ENCODE results near the gene CCDC183. TPM values are rescaled to one million over a fixed set of nuclear protein-coding genes. Genes with fewer than 3 reads are reported as not detected.
A peak's percentile ranks its signal among the peaks of the same experiment; 100 is the strongest.
"Not testable (repeated sequence)": the region's sequence is repeated elsewhere in the genome, so short reads cannot be mapped to it uniquely, and the experiment has no call there.

CCDC183 gene
- total RNA-seq, 1 donor from 2014 or later: 3.7 TPM

DNA sequence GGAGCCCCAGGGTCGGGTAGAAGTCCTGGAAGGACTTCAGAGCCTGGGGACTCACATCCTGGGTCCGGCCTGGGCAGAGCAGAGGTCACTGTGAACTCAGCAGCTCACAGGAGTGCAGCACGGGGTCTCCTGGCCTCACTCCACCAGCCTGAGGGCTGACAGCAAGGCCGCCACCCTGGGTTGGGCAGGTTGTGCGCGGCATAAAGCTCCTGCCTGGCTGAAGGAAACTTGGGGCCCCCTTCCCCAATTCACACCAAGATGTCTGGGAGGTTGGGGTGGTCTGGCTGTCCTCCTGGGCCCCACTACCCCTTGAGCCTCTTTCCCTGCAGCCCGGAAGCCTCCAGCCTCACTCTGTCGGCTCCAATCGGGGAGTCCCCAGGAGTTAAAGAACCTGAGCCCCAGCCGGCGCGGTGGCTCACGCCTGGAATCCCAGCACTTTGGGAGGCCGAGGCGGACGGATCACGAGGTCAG is 33.9 kb upstream of the CCDC183 start:
- TF ChIP-seq, protein P1, sequence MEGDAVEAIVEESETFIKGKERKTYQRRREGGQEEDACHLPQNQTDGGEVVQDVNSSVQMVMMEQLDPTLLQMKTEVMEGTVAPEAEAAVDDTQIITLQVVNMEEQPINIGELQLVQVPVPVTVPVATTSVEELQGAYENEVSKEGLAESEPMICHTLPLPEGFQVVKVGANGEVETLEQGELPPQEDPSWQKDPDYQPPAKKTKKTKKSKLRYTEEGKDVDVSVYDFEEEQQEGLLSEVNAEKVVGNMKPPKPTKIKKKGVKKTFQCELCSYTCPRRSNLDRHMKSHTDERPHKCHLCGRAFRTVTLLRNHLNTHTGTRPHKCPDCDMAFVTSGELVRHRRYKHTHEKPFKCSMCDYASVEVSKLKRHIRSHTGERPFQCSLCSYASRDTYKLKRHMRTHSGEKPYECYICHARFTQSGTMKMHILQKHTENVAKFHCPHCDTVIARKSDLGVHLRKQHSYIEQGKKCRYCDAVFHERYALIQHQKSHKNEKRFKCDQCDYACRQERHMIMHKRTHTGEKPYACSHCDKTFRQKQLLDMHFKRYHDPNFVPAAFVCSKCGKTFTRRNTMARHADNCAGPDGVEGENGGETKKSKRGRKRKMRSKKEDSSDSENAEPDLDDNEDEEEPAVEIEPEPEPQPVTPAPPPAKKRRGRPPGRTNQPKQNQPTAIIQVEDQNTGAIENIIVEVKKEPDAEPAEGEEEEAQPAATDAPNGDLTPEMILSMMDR (IDR thresholded peaks at IDR 0.05): no peak
- peak; percentile 38 for DNase-seq
- H3K27ac ChIP-seq: no peak overlapping the region
- H3K9me3 ChIP-seq: no peaks in the 10 kb centered on the region
- H3K36me3 ChIP-seq: no peaks in the 10 kb centered on the region
- H3K27me3 ChIP-seq (ENCODE audit: low read depth): peaks cover 16% of the 10 kb centered on the region
- no peak overlapping the region for H3K4me3 ChIP-seq
- intact Hi-C loops (cut with DNase I): no loop called here
- H3K4me1 ChIP-seq: no peaks in the 10 kb centered on the region
- no peak for ATAC-seq

DNA sequence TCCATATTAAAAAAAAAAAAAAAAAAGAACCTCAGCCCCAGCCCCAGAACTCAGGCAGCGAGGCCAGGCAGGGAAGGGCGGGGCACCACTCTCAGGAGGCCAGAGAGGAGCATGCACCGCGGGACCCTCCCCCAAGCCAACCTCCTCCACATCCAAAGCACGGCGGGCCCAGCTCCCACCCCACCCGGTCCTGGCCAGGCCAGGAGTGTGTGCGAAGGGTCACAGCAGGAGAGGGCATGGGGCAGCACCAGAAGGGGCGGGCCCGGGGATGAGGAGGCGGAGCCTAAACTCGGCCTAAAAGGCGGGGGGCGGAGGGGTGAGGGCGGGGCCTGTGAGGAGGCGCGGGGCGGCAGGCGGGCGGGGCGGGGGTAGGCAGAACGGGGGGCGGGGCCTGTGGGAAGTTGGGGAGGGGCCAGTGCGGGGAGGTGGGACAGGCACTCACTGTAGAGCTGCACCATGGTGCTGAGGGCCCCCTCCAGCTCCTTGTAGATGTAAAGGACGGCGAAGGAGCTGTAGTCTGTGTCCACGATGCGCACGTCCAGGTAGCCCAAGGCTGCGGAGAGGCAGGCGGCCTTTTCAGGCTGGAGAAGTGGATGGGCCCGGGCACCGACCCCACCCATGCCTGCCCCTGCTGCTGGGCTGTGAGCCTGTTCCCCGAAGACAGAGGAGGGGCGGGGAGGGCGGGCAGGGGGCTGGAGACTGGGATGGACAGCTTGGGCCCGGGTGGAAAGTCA is 33.1 kb upstream of the CCDC183 start:
- intact Hi-C loops (cut with DNase I): no loop called here
- Histone ChIP-seq H3K4me1 (no peaks in the 10 kb centered on the region), H3K27me3 (ENCODE audit: low read depth) (peaks cover 16% of the 10 kb centered on the region), H3K36me3 (no peaks in the 10 kb centered on the region), H3K4me3 (no peak overlapping the region), H3K9me3 (no peaks in the 10 kb centered on the region), H3K27ac (no peak overlapping the region)
- TF ChIP-seq, protein P1 (IDR thresholded peaks at IDR 0.05): no peak
- ATAC-seq (peak; percentile 37 to 58), DNase-seq (peak; percentile 69)

DNA sequence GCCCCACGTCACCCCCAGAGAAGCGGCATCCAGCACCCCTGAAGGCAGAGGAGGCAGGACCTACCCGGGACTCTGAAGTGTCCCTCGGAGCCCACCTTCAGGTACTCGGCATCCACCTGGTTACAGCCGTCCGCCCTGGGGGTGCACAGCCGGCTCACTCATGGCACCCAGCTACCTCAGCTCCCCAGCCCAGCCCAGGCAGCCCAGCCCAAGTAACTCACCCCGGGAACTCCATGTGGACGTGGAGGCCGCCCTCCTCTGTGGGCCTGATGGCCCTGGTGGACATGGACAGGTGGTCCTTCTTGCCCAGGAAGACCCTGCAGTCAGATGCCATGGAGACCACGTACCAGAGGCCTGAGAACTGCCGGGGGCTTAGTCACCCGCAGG is 32.5 kb upstream of the CCDC183 start:
- H3K36me3 ChIP-seq: no peaks in the 10 kb centered on the region
- DNase-seq (no peak), ATAC-seq (no peak)
- no peaks in the 10 kb centered on the region for H3K9me3 ChIP-seq
- TF ChIP-seq, protein P1 (IDR thresholded peaks at IDR 0.05): no peak
- no peak overlapping the region for H3K27ac ChIP-seq
- H3K27me3 ChIP-seq (ENCODE audit: low read depth): peaks cover 16% of the 10 kb centered on the region
- intact Hi-C loops (cut with DNase I): no loop called here
- no peaks in the 10 kb centered on the region for H3K4me1 ChIP-seq
- H3K4me3 ChIP-seq: no peak overlapping the region

DNA sequence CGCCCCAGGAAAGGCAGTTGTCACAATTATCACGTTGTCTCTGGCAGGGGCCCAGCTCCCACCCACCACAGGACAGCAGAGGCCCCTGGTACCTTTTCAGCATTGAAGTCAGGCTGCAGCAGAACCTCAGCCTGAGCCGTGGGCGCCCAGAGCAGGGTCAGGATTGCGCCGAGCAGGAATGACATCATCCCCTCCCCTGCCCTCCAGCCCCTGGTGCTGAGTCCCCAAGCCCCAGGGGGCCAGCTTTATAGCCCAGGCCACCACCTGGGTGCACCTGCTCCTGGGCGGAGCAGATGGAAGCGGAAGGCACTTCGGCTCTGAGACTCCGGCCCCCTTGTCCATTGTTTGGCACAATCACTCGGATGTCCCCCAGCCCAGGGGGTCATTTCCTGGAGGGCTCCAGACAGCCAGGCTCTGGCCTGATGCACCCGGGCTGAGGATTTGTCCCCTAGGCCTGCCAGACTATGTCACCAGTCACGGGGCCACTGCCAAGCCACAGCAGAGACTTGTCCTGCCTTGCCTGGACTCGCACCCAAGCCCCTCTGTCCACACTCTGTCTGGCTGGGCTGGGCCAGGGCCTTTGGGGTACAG is 31.7 kb upstream of the CCDC183 start, which contains the start of gene LCN15:
Gene LCN15 (minus strand): TSS at position 218 of the 591 bp plus-strand sequence. CDS start 30 bp downstream, at position 188.
- Histone ChIP-seq H3K27ac (no peak within 1 kb of the TSS), H3K9me3 (no peaks in the 10 kb centered on the region), H3K27me3 (ENCODE audit: low read depth) (peaks cover 16% of the 10 kb centered on the region), H3K4me1 (no peaks in the 10 kb centered on the region), H3K4me3 (no peak within 1 kb of the TSS), H3K36me3 (no peaks in the 10 kb centered on the region)
- TF ChIP-seq, protein P1 (IDR thresholded peaks at IDR 0.05): no peak
- no peak for ATAC-seq
- DNase-seq: no peak
- intact Hi-C loops (cut with DNase I): no loop called here

DNA sequence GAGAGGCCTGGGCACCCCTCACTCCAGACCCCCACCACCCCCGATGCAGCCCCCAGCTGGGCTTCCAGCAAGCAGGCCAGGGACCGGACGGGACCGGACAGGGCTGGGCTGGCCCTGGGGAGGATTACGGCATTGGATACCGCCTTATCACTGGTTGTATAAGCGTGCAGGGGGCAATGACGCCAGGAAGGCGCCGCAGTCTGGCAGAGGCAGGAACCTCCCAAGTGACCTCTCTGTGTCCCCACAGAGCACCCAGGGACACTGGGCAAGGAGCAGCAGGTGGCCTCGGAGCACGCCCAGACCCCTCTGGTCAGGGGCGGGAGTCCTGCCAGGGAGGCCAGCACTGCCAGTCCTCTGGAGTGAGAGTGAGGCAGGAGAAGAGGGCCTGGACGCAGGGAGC is 31.1 kb upstream of the CCDC183 start:
- intact Hi-C loops (cut with DNase I): no loop called here
- Histone ChIP-seq H3K36me3 (no peaks in the 10 kb centered on the region), H3K27me3 (ENCODE audit: low read depth) (peaks cover 12% of the 10 kb centered on the region), H3K4me3 (no peak overlapping the region), H3K9me3 (no peaks in the 10 kb centered on the region), H3K4me1 (no peaks in the 10 kb centered on the region), H3K27ac (no peak overlapping the region)
- ATAC-seq (no peak), DNase-seq (no peak)
- TF ChIP-seq, protein P1 (IDR thresholded peaks at IDR 0.05): no peak

DNA sequence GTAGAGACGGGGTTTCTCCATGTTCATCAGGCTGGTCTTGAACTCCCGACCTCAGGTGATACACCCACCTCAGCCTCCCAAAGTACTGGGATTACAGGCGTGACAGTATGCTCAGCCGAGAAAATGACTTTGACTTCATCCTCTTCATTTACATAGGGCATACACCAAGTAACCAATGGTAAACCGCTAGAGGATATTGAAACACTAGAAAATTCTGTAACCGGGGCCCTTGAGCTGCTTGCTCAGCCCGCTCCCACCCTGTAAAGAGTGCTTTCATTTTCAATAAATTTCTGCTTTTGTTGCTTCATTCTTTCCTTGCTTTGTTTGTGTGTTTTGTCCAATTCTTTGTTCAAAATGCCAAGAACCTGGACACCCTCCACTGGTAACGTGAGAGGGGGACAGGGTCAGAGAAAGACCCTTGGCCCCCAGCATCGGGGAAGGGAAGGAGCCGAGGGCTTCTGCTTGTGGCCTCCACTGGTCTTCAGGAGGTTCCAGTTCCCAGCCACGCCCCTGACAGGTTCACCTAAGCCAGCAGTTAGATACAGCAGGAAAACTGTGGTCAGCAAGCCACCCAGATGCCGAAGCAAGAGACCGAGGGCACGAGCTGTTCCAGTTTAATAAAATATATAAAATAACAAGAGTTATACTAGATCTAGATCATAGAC is 30.3 kb upstream of the CCDC183 start:
- H3K27me3 ChIP-seq (ENCODE audit: low read depth); intact Hi-C loops (cut with DNase I); H3K9me3 ChIP-seq; H3K4me1 ChIP-seq; H3K36me3 ChIP-seq; ATAC-seq; H3K27ac ChIP-seq; DNase-seq; H3K4me3 ChIP-seq: not testable (repeated sequence)

Data from lower lobe of right lung (tissue), 2 donors.